22Rv1 (cell line): ENCODE measurements around the gene AFTPH.

ENCODE experiments used
- CTCF ChIP-seq: fragments of 450-650 bp; IDR thresholded peaks from 2 replicates; pipeline ENCODE4 v1.5.1; 2017; ENCODE audit warnings: mild to moderate bottlenecking
- ZFX ChIP-seq: fragments of 450-650 bp; IDR thresholded peaks from 2 replicates; pipeline ENCODE4 v1.6.1; 2017; ENCODE audit warnings: antibody characterized with exemption, borderline replicate concordance

- TF ChIP-seq CTCF (no peak), ZFX (no peak)
These were observed 100.7 kb downstream of the AFTPH start for GRCh38 chr2:64624862-64625261.
